HG03280 (cell line): ENCODE results near the gene TMEM267.
"Not testable (repeated sequence)": the region's sequence is repeated elsewhere in the genome, so short reads cannot be mapped to it uniquely, and the experiment has no call there.

Experiments used
- ATAC-seq: cut with Tn5 transposase; IDR thresholded peaks from one replicate; pipeline ENCODE4 v1.9.1; 2021; ENCODE audit warnings: mild to moderate bottlenecking, moderate library complexity; ENCODE audit not compliant: unreplicated experiment

TMEM267 gene

GRCh38 chr5:43461066-43461465, 22.6 kb downstream of the TMEM267 start:
- no peak for ATAC-seq

GRCh38 chr5:43456556-43456955, 27.1 kb downstream of the TMEM267 start:
- no peak for ATAC-seq

GRCh38 chr5:43441575-43441974, 42.1 kb downstream of the TMEM267 start:
- not testable (repeated sequence) for ATAC-seq

GRCh38 chr5:43437062-43437660, 46.5 kb downstream of the TMEM267 start:
- no peak for ATAC-seq

GRCh38 chr5:43433382-43433781, 50.3 kb downstream of the TMEM267 start:
- ATAC-seq: no peak

- no peak for ATAC-seq
Measured at GRCh38 chr5:43432486-43433375, 50.9 kb downstream of the TMEM267 start.

GRCh38 chr5:43429706-43430105, 54.0 kb downstream of the TMEM267 start:
- ATAC-seq: no peak

- ATAC-seq: no peak
Measured at GRCh38 chr5:43429016-43429415, 54.6 kb downstream of the TMEM267 start.

GRCh38 chr5:43427306-43427705, 56.4 kb downstream of the TMEM267 start:
- no peak for ATAC-seq

GRCh38 chr5:43425983-43426382, 57.7 kb downstream of the TMEM267 start:
- ATAC-seq: no peak

GRCh38 chr5:43423086-43423485, 60.6 kb downstream of the TMEM267 start:
- not testable (repeated sequence) for ATAC-seq

- no peak for ATAC-seq
Measured at GRCh38 chr5:43422143-43422542, 61.5 kb downstream of the TMEM267 start.

GRCh38 chr5:43421450-43422133, 62.1 kb downstream of the TMEM267 start:
- no peak for ATAC-seq

GRCh38 chr5:43420241-43420640, 63.4 kb downstream of the TMEM267 start:
- ATAC-seq: no peak

- no peak for ATAC-seq
Measured at GRCh38 chr5:43418561-43418960, 65.1 kb downstream of the TMEM267 start.

GRCh38 chr5:43416803-43417394, 66.8 kb downstream of the TMEM267 start:
- no peak for ATAC-seq

- no peak for ATAC-seq
Measured at GRCh38 chr5:43415935-43416802, 67.5 kb downstream of the TMEM267 start.

- ATAC-seq: no peak
Measured at GRCh38 chr5:43413966-43414365, 69.7 kb downstream of the TMEM267 start.

GRCh38 chr5:43412644-43413043, 71.0 kb downstream of the TMEM267 start:
- ATAC-seq: no peak

- no peak for ATAC-seq
Measured at GRCh38 chr5:43412156-43412555, 71.5 kb downstream of the TMEM267 start, which contains the start of gene CCL28. Gene CCL28, minus strand, starts transcription at chr5:43412391. Its CDS starts 75 bp downstream, at chr5:43412316.
